HT1080 (cell line): Measurements from ENCODE around the gene PNCK. TPM values are rescaled to one million over a fixed set of nuclear protein-coding genes. Genes with fewer than 3 reads are reported as not detected.

Experiments
- DNase-seq: peaks from one replicate; pipeline ENCODE4 v3.0.0-alpha.2; 2015; ENCODE audit warnings: low read depth
- total RNA-seq: library from RNA; depleted of rRNA; stranded (reverse); fragments of >200 nt; shearing (Covaris generic); gene quantifications from 2 replicates; pipeline ENCODE4 v1.2.3, GENCODE V29; 2014

PNCK gene
- total RNA-seq, 1 experiment from 2014 or later: not detected

GRCh38 chrX:153642051-153642654 lies 31.5 kb downstream of the PNCK start:
- DNase-seq: no peak

GRCh38 chrX:153641627-153642026 lies 32.0 kb downstream of the PNCK start:
- DNase-seq: no peak

- no peak for DNase-seq
Observed at GRCh38 chrX:153640736-153641575, 32.7 kb downstream of the PNCK start.

DNA sequence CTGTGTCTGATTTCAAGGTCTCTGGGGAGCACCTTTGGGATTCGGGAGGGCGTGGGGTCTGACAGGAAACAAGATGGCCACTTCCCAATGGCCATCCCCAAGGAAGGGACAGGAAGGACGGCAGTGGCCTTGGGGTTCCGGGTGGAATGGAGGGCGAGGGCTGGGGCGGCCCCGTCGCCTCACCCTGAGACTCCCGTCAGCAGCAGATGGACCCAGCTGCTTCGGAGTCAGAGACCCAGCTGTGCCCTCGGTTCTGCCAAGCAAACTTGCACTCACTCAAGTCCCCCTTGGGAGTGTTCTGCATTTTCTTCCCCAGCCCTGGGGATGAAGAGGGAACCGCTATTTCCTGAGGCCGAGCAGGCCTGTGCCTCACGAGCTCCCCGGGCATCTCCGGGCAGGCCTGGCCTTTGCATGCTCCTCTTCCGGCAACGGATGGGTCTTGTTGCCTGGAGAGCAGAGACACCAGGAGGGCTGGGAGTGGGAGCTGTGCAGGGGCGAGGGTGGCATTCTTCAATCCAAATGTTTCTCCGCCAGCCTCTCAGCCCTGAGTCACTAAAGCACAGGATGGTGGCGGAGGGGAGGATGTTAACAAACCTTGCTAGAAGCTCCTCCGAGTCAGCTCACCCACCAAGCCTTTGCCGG lies 33.4 kb downstream of the PNCK start:
- DNase-seq: no peak

DNA sequence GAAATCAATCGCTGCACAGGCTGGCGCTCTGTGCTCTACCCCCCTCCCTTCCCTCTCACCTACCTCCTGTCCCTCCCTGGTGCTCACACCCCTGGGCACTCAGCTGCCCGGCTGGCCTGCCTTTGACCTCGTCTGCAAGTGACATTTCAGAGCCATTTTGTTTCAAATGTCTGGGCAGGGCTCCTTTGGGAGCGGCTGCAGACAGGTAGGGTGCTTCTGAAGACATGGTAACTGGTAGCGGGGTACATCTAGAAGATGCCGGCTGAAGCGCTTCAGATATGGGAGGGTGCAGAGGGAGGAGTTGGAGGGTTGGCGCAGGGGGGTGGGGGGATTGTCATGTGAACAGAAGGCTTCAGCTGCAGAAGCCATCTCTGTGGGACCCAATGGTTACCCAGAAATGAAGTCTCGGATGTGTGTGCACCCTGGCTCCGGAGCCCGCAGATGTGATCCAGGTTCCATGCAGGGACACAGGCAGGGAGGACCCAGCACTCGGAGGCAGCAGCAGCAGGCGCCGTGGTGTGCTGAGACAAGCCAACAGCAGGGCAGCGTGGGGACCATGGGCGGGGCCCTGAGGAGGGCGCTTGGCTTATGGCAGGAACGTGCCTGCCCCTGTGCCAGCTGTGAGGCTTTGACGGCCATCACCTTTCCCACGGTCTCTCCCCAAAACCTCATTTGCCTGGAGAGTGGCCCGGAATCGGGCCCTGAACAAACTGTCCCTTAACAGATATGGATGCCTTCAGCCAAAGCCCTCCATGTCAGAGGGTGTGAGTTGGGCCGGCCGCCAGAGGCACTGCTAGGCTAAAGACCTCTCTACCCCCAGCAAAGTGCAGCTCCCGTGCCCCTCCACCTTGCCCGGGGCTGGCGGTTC lies 34.2 kb downstream of the PNCK start:
- DNase-seq: no peak

DNA sequence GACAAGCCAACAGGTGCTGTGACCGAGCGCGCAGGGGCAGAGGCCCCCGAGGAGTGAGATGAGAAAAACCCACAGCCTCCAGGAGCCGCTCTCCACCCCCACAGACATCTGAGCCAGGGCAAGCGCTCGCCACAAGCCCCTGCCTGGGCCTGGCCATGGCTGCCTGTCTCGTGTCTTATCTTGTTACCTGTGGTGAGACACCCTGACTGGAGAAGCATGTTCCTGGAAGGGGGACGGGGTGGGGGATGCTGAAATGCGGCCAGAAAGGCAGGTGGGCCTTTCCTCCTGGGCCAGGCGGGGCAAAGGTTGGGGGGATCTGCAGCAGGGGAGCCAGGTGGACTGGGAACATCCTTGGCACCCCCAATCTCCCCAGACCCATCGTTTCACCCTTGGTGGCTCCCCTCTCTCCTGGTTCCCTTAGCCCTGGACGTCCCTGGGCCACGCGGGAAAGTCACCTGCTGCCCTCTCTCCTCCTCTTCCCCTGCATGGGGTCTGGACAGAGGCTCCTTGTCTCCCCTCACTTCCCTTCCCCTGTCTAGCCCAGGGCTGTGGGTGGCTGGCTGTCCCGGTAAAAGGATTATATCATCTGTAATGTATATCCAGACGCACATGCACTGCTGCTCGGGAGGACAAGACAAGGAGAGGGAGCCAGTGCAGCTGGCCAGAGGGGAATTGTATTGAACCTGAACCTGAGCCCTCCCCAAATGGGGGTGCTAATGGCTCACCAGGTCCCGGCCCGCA lies 35.0 kb downstream of the PNCK start:
- DNase-seq: no peak

GRCh38 chrX:153638041-153638371 lies 35.6 kb downstream of the PNCK start:
- DNase-seq: no peak

- DNase-seq: no peak
Observed at GRCh38 chrX:153637121-153638040, 36.2 kb downstream of the PNCK start.

GRCh38 chrX:153636716-153637115 lies 36.9 kb downstream of the PNCK start:
- DNase-seq: no peak

DNA sequence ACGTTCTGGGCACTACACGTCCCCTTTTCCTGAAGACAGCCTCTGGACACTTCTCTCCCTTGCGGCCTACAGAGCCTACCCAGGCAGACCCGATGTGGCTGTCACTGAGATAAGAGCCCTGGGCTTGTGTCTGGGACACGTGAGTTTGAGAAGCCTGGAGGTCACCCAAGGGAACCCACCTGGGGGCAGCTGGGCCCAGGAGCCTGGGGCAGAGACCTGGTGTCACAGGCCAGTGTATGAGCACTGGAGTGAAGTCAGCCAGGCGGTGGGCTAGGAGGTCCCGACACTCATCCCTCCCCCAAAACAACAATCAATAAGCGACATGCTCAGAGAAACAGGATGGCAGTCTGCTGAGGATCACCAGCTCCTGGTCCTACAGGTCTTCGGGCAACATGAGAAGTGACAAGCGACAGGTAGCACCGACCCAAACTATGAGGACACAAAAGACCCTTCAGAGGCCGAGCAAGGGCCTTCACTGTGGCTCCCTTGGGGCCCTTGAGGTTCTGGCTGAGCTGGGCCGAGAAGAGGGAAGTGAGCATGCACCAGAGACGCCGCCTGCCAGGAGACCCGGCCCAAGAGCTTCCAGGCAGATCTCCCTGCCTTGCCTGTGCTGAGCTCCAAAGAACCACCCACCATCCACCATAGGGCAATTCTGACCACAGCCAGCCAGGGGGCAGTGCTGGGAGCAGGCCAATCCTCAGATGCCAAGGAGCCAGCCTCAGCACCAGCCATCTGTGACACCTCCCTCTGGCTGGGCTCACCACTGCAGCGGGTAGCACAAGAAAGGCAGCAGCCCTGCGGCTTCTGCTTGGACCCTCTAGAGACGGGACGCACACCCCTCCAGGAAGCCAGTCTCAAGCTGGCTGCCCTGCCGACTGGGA lies 37.6 kb downstream of the PNCK start:
- DNase-seq: peak; percentile 49

DNA sequence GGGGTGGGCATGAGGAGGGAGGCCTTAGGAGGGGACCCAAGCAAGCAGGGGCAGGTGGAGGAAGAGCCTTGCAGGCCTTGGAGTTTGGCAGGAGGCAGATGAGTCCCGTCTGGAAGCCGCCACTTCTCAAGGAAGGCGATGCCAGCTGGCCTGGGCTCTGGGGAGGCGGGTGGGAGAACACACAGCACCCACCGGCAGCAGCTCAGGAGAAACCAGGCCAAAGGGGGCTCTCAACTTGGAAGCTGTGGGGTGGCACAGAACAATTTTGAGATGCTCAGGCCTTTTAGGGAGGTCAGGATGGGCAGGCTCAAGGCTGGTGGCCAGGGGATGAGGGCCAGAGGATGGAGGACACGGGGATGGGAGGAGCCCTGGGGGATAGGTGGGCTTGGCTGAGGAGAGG lies 38.2 kb downstream of the PNCK start:
- no peak for DNase-seq

DNA sequence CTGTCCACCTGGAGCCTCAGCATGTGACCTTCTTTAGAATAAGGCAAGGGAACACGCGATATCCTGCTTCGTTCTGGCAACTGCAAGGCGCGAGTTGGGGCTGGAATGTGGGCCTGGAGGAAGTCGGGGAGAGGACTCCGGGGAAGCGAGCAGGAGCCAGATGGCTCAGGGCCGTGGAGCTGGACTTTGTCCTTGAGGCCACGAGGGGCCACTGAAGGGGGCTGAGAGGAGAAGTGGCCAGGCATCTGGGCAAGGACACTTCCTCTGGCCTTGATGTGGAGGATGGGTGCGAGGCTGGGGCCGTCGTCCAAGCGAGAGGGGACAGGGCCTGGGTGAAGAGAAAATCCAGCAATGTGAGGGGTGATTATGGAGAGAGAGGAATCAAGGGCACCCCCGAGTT lies 38.8 kb downstream of the PNCK start:
- DNase-seq: no peak

- DNase-seq: no peak
Observed at GRCh38 chrX:153634236-153634635, 39.4 kb downstream of the PNCK start.

GRCh38 chrX:153633607-153634180 lies 39.9 kb downstream of the PNCK start:
- DNase-seq: no peak

DNA sequence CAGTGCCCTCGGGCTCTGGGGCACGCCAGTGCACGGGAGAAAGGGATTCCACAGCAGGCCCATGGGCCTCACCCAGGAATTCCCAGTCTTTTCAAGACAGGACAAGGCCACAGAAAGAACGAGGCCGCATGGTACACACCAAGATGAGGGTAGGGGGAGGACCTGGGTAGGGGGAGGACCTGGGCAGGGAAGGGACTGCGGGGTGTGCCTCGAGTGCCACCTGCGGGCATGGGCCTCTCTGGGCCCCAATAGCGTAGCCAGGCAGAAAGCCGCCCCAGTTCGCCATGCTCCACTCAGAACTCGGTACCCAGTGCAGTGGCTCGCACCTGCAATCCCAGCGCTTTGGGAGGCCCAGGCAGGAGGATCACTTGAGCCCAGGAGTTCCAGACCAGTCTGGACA lies 40.6 kb downstream of the PNCK start:
- no peak for DNase-seq

- no peak for DNase-seq
Observed at GRCh38 chrX:153632595-153632946, 41.0 kb downstream of the PNCK start.

GRCh38 chrX:153631907-153632594 lies 41.6 kb downstream of the PNCK start:
- DNase-seq: no peak

- no peak for DNase-seq
Observed at GRCh38 chrX:153631346-153631745, 42.3 kb downstream of the PNCK start.
